Large intestine (tissue), 3 donors: Measurements from ENCODE around the gene HMGCLL1. TPM values are rescaled to one million over a fixed set of nuclear protein-coding genes. Genes with fewer than 3 reads are reported as not detected.

Experiments
- DNase-seq, 2 donors: peaks; one replicate each; pipeline versions ENCODE4 v3.0.0 to v3.0.0-alpha.2; 2013
- H3K27ac ChIP-seq: one replicate; pipeline ENCODE4 v1.5.1; 2013; ENCODE audit warnings: low read length
- H3K27me3 ChIP-seq: 2 replicates; pipeline ENCODE4 v1.6.1; 2013; ENCODE audit warnings: low read length; ENCODE audit not compliant: control insufficient read depth, insufficient read depth
- H3K36me3 ChIP-seq: 2 replicates; pipeline ENCODE4 v1.6.1; 2013; ENCODE audit warnings: low read length; ENCODE audit not compliant: control insufficient read depth, insufficient read depth
- H3K4me1 ChIP-seq: one replicate; pipeline ENCODE4 v1.6.1; 2013; ENCODE audit warnings: low read length; ENCODE audit not compliant: control insufficient read depth, insufficient read depth
- H3K4me3 ChIP-seq: one replicate; pipeline ENCODE4 v1.5.1; 2013; ENCODE audit warnings: low read length
- H3K9me3 ChIP-seq: one replicate; pipeline ENCODE4 v1.6.1; 2013; ENCODE audit warnings: mild to moderate bottlenecking, low read depth, low read length, moderate library complexity; ENCODE audit not compliant: control insufficient read depth
- WGBS: methylation state at CpG from one replicate; pipeline ENCODE4 v1.1.5; 2013; ENCODE audit warnings: low lambda C conversion rate; ENCODE audit not compliant: insufficient coverage; 5-methylcytosine and 5-hydroxymethylcytosine counted together
- polyA plus RNA-seq: library from polyadenylated mRNA; unstranded; fragments of 120-200 nt; gene quantifications from one replicate; pipeline ENCODE4 v1.2.1, GENCODE V29; 2013

Gene HMGCLL1
- polyA plus RNA-seq, 1 donor = 3.0 TPM

DNA sequence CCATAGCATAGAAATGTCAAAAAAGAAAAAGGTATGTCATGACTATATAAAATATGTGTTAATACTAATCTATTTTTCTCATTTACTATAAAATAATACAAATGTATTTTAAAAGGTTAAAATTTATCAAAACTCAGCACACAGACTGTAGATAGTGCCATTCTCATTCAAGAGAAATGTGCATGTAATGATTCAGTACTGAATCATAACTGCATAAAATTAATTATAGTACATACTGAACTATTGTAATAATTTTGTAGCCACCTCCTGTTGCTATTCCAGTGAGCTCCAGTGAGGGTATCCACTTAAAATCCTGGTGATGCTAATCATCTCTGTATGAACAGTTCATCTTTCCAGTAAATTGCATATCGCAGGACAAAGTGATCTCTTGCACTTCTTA, 82.8 kb downstream of the HMGCLL1 start:
- Histone ChIP-seq H3K4me1 (no peaks in the 10 kb centered on the region), H3K4me3 (no peak overlapping the region), H3K36me3 (no peaks in the 10 kb centered on the region), H3K9me3 (no peaks in the 10 kb centered on the region), H3K27ac (no peak overlapping the region), H3K27me3 (no peaks in the 10 kb centered on the region)
- no peak for DNase-seq
- no CpG with 5 or more reads among the region's 1 CpG for WGBS

DNA sequence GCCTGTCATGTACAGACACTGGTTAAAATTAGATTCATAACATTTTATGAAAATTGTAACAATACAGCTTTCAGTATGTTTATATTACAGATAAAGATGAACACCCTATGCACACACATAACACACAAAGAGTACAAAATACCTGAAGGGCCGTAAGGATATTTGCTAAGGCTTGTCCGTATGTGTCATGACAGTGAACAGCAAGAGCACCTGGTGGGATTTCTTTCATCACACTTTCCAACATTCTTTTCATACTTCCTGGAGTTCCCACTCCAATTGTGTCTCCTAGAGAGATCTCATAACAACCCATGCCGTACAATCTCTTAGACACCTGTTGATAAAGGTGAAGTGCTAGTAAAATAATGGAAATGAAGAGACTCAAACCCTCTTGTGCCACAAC, 83.7 kb downstream of the HMGCLL1 start:
- H3K36me3 ChIP-seq = no peaks in the 10 kb centered on the region
- no peaks in the 10 kb centered on the region for H3K4me1 ChIP-seq
- H3K4me3 ChIP-seq = no peak overlapping the region
- no peaks in the 10 kb centered on the region for H3K9me3 ChIP-seq
- no peaks in the 10 kb centered on the region for H3K27me3 ChIP-seq
- no CpG with 5 or more reads among the region's 3 CpGs for WGBS
- no peak overlapping the region for H3K27ac ChIP-seq
- DNase-seq = no peak

DNA sequence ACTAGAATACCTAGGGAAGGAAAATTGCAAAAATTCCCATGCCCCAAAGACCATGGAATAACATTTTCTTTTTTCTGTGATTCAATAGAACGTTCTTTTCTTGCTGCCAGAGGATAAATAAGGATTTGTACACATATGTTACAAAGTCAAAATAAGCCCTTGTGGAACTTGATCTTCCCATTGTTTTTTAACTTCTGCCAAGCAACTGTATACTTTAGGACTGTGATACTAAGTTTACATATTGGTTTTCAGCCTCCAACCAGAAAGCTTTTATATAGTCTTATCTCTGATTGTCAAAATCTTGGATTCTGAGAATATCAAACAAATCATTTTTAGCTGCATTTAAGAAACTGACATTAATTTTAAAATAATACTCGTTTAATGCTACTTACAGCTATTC, 84.6 kb downstream of the HMGCLL1 start:
- H3K4me1 ChIP-seq = no peaks in the 10 kb centered on the region
- no peaks in the 10 kb centered on the region for H3K27me3 ChIP-seq
- no peak overlapping the region for H3K4me3 ChIP-seq
- no peak overlapping the region for H3K27ac ChIP-seq
- H3K9me3 ChIP-seq = no peaks in the 10 kb centered on the region
- DNase-seq = no peak
- WGBS = 100% methylated on average over 2 of the region's 2 CpGs
- H3K36me3 ChIP-seq = no peaks in the 10 kb centered on the region

- Histone ChIP-seq H3K4me1 (no peaks in the 10 kb centered on the region), H3K36me3 (no peaks in the 10 kb centered on the region), H3K27me3 (no peaks in the 10 kb centered on the region), H3K27ac (no peak overlapping the region), H3K4me3 (no peak overlapping the region), H3K9me3 (no peaks in the 10 kb centered on the region)
- no peak for DNase-seq
- WGBS = no CpG with 5 or more reads among the region's 4 CpGs
Measured at GRCh38 chr6:55492259-55492658, 86.7 kb downstream of the HMGCLL1 start.

- no peak overlapping the region for H3K4me3 ChIP-seq
- no peak overlapping the region for H3K27ac ChIP-seq
- no peak for DNase-seq
- H3K36me3 ChIP-seq = no peaks in the 10 kb centered on the region
- H3K4me1 ChIP-seq = no peaks in the 10 kb centered on the region
- no peaks in the 10 kb centered on the region for H3K9me3 ChIP-seq
- H3K27me3 ChIP-seq = no peaks in the 10 kb centered on the region
Measured at GRCh38 chr6:55490871-55491270, 88.1 kb downstream of the HMGCLL1 start.

DNA sequence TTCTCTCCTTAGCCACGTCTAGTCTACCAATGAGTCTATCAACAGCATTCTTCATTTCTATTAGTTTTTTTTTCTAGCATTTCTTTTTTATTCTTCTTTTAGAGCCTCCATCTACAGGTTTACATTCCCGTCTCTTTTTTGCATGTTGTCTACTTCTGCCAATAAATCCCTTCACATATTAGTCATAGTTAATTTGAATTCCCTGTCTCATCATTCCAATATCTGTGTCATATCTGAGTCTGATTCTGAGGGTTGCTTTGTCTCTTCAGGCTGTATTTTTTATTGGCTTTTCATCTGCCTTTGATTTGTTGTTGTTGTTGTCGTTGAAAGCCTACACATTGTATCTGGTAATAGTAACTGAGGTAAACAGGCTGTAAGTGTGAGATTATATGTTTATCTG, 104.6 kb downstream of the HMGCLL1 start:
- no peak for DNase-seq
- H3K4me1 ChIP-seq = no peaks in the 10 kb centered on the region
- H3K27ac ChIP-seq = no peak overlapping the region
- no peak overlapping the region for H3K4me3 ChIP-seq
- WGBS = 94% methylated on average over 3 of the region's 3 CpGs
- H3K9me3 ChIP-seq = no peaks in the 10 kb centered on the region
- H3K36me3 ChIP-seq = no peaks in the 10 kb centered on the region
- no peaks in the 10 kb centered on the region for H3K27me3 ChIP-seq

- H3K4me3 ChIP-seq = no peak overlapping the region
- no peak overlapping the region for H3K27ac ChIP-seq
- H3K4me1 ChIP-seq = no peaks in the 10 kb centered on the region
- no peaks in the 10 kb centered on the region for H3K27me3 ChIP-seq
- WGBS = 80% methylated on average over 1 of the region's 1 CpG
- DNase-seq = no peak
- H3K9me3 ChIP-seq = no peaks in the 10 kb centered on the region
- no peaks in the 10 kb centered on the region for H3K36me3 ChIP-seq
Measured at GRCh38 chr6:55473722-55474121, 105.3 kb downstream of the HMGCLL1 start.

- H3K27ac ChIP-seq = no peak overlapping the region
- no peaks in the 10 kb centered on the region for H3K9me3 ChIP-seq
- DNase-seq = no peak
- WGBS = no CpG with 5 or more reads among the region's 5 CpGs
- no peaks in the 10 kb centered on the region for H3K36me3 ChIP-seq
- H3K4me1 ChIP-seq = no peaks in the 10 kb centered on the region
- H3K27me3 ChIP-seq = no peaks in the 10 kb centered on the region
- H3K4me3 ChIP-seq = no peak overlapping the region
Measured at GRCh38 chr6:55469951-55470366, 109.0 kb downstream of the HMGCLL1 start.

- DNase-seq = no peak
- Histone ChIP-seq H3K27me3 (no peaks in the 10 kb centered on the region), H3K4me1 (no peaks in the 10 kb centered on the region), H3K27ac (no peak overlapping the region), H3K4me3 (no peak overlapping the region), H3K9me3 (no peaks in the 10 kb centered on the region), H3K36me3 (no peaks in the 10 kb centered on the region)
- WGBS = 100% methylated on average over 1 of the region's 3 CpGs
Measured at GRCh38 chr6:55456016-55456415, 123.0 kb downstream of the HMGCLL1 start.

DNA sequence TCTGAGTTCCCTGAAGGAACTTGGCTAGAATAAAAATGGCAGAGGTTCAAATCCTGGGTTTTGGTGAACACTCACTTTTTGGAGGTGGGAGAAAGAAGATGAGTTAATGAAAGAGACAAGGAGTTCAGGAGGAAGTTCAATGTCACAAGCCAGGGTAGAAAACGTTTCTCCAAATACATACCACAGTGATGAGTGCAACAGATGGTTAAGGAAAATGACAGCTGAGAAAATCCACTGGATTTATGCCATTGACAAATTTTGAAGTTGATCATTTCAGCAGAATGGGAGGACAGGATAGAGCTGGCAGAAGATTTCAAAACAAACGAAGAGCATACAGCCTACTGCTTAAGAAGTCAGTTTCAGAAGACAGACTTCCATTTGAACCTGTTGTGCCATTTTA, 129.0 kb downstream of the HMGCLL1 start:
- WGBS = 100% methylated on average over 1 of the region's 2 CpGs
- H3K4me3 ChIP-seq = no peak overlapping the region

DNA sequence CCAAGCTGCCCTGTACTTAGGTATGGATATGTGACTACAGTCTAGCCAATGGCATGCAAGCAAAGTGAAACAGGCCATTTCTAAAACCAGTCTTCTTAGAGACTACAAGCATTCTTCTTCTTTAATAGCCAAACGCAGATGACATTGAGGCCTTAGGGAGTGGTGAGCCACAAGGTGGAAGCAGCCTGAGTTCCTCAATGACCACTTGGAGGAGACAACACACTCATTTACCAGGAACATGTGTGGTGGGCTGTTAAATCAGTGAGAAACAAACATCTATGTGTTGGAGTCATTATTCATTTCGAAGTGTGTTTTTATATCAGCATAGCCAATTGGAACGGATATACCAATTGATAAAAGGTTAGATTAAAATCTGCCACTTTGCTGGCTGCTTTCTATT, 129.8 kb downstream of the HMGCLL1 start:
- Histone ChIP-seq H3K4me1 (no peaks in the 10 kb centered on the region), H3K27ac (no peak overlapping the region), H3K36me3 (no peaks in the 10 kb centered on the region), H3K4me3 (no peak overlapping the region), H3K9me3 (no peaks in the 10 kb centered on the region), H3K27me3 (no peaks in the 10 kb centered on the region)
- 100% methylated on average over 1 of the region's 3 CpGs for WGBS
- DNase-seq = no peak

More for the DNA sequence above, 129.0 kb downstream of the HMGCLL1 start:
- Histone ChIP-seq H3K9me3 (no peaks in the 10 kb centered on the region), H3K4me1 (no peaks in the 10 kb centered on the region), H3K36me3 (no peaks in the 10 kb centered on the region), H3K27ac (no peak overlapping the region), H3K27me3 (no peaks in the 10 kb centered on the region)
- DNase-seq = no peak
